ENCODE data around the gene MYBL2.
A peak's percentile ranks its signal among the peaks of the same experiment; 100 is the strongest.
"Not testable (repeated sequence)": the region's sequence is repeated elsewhere in the genome, so short reads cannot be mapped to it uniquely, and the experiment has no call there.

MYBL2 gene

DNA sequence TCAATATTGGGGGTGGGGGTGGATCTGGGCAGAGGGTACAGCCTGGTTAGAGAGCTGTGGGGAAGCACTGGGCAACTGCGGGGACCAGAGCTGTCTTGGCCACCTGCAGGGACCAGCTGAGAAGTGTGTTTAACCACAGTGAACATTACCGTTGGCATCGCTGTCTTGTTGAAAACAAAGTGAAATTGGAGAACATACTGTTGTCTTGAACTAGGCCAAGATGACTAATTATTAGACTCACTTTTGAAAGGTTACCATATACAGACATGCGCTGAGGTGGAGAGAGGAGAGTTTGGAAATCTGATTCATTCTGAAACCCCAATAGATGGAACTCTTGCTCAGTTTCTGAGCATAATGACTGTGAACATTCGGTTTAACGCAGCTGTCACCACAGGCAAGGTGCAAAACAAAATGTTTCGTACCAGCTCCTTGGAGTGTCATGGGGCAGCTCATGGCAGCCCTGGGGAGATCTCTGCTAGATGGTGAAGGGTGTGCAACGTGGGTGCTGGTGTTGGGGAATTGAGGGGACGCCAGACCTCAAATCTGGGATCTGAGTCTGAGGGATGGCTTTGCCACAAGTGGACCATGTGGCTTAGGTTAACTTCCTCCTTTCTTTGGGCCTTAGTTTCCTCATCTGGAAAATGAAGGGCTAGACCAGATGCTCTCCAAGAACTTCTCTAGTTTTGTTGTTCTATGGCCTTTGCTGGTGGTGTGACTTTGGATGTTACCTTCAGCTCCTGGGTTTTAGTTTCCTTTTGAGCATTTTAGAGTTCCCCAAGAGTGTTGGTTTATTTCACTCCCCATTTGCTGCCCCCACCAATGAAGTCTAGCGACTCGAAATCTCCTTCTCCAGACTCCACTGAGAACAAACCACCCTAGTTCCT is 84.5 kb downstream of the MYBL2 start:
- peak; percentile 37 to 58 for DNase-seq (ENCODE audit: low read depth in 2 of 2)

DNA sequence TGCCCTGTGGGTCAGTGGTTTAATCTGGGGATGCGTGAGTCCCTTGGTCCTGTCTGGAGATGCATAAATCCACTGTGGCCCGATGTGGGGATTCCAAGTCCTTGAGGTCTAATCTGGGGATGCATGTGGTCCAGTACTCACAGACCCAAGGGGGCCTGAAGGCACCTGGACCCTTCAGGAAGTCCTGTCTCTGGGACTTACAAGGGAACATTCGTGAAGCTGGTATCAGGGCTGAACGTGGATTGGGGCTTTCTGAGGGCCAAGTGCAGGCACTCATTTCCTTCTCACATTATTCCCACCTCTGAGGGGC is 85.1 kb downstream of the MYBL2 start:
- no peak for DNase-seq (ENCODE audit: low read depth in 2 of 2)

GRCh38 chr20:43752561-43753301 is 85.8 kb downstream of the MYBL2 start:
- DNase-seq (ENCODE audit: low read depth in 2 of 2), result peak in 1 of 2 donors; percentile 36

- no peak for DNase-seq (ENCODE audit: low read depth in 2 of 2)
Measured at GRCh38 chr20:43755390-43755789, 88.5 kb downstream of the MYBL2 start.

- DNase-seq (ENCODE audit: low read depth in 2 of 2), result no peak
Measured at GRCh38 chr20:43755851-43756250, 88.9 kb downstream of the MYBL2 start.

GRCh38 chr20:43757888-43758287 is 91.0 kb downstream of the MYBL2 start:
- not testable (repeated sequence) for DNase-seq (ENCODE audit: low read depth in 2 of 2)

DNA sequence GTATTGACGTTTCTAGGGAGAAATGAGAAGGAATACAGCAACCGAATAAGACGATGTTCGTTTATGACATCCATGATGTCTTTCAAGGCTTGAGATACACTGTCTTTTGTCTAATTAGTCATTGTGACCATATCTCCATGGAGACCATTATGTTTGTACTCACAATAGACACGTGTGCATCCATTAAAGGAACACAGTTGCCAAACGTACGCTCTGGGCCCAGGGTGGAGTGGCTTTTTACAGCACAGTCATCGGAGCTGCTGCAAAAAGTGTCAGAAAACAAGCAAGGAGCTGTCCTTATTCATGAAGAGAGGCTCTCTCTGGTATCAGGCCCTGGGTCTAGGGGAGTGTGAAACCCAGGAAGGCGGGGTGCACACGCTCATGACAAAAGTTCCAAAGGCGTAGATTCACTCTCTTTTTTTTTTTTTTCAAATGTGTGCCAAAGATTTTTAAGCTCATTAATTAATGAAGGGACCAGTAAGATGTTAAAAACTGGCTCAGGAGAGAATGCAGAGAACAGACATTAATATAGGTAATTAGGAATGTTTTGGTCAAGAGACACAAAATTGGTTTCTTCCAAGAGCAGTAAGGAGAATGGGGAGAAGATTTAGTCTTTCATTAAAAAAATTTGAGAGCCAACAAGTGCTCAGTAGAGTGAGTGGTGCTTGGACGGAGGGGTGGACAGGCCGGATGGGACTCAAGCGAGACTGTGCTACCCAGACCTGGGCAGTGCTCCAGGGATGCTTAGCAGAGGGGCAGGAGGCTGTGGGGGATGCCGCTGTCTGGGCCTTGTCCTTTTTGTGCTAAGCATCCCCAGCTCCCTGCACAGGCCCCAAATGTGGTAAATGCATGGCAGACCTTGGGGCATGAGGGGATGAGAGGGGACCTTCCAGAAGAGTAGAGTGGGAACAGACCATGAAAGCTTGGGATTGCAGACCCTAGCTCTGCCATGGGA is 94.7 kb downstream of the MYBL2 start:
- DNase-seq (ENCODE audit: low read depth in 2 of 2), result no peak

- no peak for DNase-seq (ENCODE audit: low read depth in 2 of 2)
Measured at GRCh38 chr20:43762911-43763310, 96.0 kb downstream of the MYBL2 start.

DNA sequence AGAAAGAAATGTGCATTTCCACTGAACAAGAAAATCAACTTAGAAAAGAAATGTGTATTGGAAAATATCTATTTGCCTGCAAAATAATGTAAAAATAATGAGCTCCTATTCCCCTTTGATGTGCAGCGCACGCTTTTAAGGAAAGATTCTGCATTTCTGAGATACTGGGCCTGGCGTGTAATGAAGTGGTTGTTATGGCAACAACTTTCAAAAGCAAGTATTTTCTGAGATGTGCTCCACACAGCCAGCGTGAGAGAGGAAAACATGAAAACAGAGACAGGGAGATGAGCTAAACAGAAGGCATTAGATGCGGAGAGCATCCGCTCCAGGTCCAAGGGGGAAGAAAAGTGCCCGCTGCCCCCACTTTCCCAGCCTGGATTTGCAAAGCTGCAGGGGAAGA is 99.0 kb downstream of the MYBL2 start:
- DNase-seq (ENCODE audit: low read depth in 2 of 2), result no peak
